Activated CD8-positive, alpha-beta memory T cell treated with anti-CD3 and anti-CD28 coated beads for 36 hours (primary cell): ENCODE measurements around the gene TNS3. TPM values are rescaled to one million over a fixed set of nuclear protein-coding genes. Genes with fewer than 3 reads are reported as not detected.

Source experiments
- CTCF ChIA-PET: fragments of 350-600 bp; sonication (Branson Sonifier 250); formaldehyde crosslinking; loops from one replicate; lab custom pipeline; 2021; ENCODE audit warnings: antibody characterized with exemption; lab: Charles Lee
- POLR2A ChIA-PET: fragments of 350-600 bp; sonication (Branson Sonifier 250); formaldehyde crosslinking; loops from one replicate; lab custom pipeline; 2021; ENCODE audit warnings: antibody characterized with exemption; lab: Charles Lee
- total RNA-seq, 2 experiments: library from RNA; stranded (reverse); gene quantifications; one replicate each; pipeline ENCODE4 v1.2.3, GENCODE V29; 2021

TNS3 gene
- total RNA-seq, 2 experiments from 2014 or later, result 1.4 to 2.0 TPM

GRCh38 chr7:47406801-47407129, 175.1 kb downstream of the TNS3 start:
- ChIA-PET POLR2A (no interaction called here), CTCF (no interaction called here)

- ChIA-PET CTCF (no interaction called here), POLR2A (no interaction called here)
Observed at GRCh38 chr7:47405921-47406800, 175.8 kb downstream of the TNS3 start.

GRCh38 chr7:47405286-47405904, 176.5 kb downstream of the TNS3 start:
- POLR2A ChIA-PET, result no interaction called here
- CTCF ChIA-PET, result no interaction called here

GRCh38 chr7:47404010-47404409, 177.9 kb downstream of the TNS3 start:
- ChIA-PET CTCF (no interaction called here), POLR2A (no interaction called here)

- POLR2A ChIA-PET, result no interaction called here
- CTCF ChIA-PET, result no interaction called here
Observed at GRCh38 chr7:47402941-47403866, 178.7 kb downstream of the TNS3 start.

- ChIA-PET POLR2A (no interaction called here), CTCF (no interaction called here)
Observed at GRCh38 chr7:47401611-47402570, 180.0 kb downstream of the TNS3 start.

GRCh38 chr7:47400741-47401206, 181.1 kb downstream of the TNS3 start:
- ChIA-PET POLR2A (no interaction called here), CTCF (no interaction called here)

- CTCF ChIA-PET, result no interaction called here
- POLR2A ChIA-PET, result no interaction called here
Observed at GRCh38 chr7:47400001-47400400, 181.9 kb downstream of the TNS3 start.

GRCh38 chr7:47394751-47395252, 187.1 kb downstream of the TNS3 start:
- POLR2A ChIA-PET, result no interaction called here
- CTCF ChIA-PET, result no interaction called here

GRCh38 chr7:47394216-47394615, 187.7 kb downstream of the TNS3 start:
- POLR2A ChIA-PET, result no interaction called here
- CTCF ChIA-PET, result no interaction called here

GRCh38 chr7:47393406-47393805, 188.5 kb downstream of the TNS3 start:
- ChIA-PET POLR2A (no interaction called here), CTCF (no interaction called here)

- CTCF ChIA-PET, result no interaction called here
- POLR2A ChIA-PET, result no interaction called here
Observed at GRCh38 chr7:47392241-47392759, 189.6 kb downstream of the TNS3 start.

GRCh38 chr7:47391726-47392125, 190.2 kb downstream of the TNS3 start:
- ChIA-PET POLR2A (no interaction called here), CTCF (no interaction called here)

GRCh38 chr7:47390914-47391313, 191.0 kb downstream of the TNS3 start:
- ChIA-PET CTCF (no interaction called here), POLR2A (no interaction called here)

- POLR2A ChIA-PET, result no interaction called here
- CTCF ChIA-PET, result no interaction called here
Observed at GRCh38 chr7:47389923-47390630, 191.8 kb downstream of the TNS3 start.

- CTCF ChIA-PET, result no interaction called here
- POLR2A ChIA-PET, result no interaction called here
Observed at GRCh38 chr7:47389171-47389922, 192.6 kb downstream of the TNS3 start.

- ChIA-PET POLR2A (no interaction called here), CTCF (no interaction called here)
Observed at GRCh38 chr7:47387506-47387905, 194.4 kb downstream of the TNS3 start.
